Measurements from ENCODE around the gene LMCD1.

Gene LMCD1

DNA sequence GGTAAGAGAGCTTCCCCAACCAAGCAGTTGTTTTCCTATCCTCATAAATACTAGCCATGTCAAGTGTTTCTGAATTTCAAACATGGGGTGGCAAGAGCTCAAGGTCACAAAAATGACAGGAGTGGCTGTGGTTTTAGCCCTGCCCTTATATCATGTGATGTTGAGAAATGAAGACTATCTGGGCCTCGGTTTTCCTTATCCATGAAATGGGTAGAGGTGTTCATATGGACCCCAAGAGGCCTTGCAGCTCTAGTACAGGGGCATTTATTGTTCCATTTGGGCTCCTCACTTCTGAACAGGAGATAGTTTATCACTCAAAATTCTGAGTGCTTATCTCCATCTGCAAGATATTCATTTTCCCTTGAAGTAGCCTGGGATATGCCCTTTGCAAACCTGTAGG, 35.8 kb downstream of the LMCD1 start:
- TF ChIP-seq, protein P1, sequence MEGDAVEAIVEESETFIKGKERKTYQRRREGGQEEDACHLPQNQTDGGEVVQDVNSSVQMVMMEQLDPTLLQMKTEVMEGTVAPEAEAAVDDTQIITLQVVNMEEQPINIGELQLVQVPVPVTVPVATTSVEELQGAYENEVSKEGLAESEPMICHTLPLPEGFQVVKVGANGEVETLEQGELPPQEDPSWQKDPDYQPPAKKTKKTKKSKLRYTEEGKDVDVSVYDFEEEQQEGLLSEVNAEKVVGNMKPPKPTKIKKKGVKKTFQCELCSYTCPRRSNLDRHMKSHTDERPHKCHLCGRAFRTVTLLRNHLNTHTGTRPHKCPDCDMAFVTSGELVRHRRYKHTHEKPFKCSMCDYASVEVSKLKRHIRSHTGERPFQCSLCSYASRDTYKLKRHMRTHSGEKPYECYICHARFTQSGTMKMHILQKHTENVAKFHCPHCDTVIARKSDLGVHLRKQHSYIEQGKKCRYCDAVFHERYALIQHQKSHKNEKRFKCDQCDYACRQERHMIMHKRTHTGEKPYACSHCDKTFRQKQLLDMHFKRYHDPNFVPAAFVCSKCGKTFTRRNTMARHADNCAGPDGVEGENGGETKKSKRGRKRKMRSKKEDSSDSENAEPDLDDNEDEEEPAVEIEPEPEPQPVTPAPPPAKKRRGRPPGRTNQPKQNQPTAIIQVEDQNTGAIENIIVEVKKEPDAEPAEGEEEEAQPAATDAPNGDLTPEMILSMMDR (IDR thresholded peaks at IDR 0.05; ENCODE audit: insufficient read depth, low read length, missing control alignments), result no peak
- CTCF ChIA-PET, result interaction anchor here (0.8 to 2.1 kb wide), 6 partner anchors 9 to 96 kb away, joined by 3 to 6 read pairs (median 4); no protein-coding TSS in a partner anchor
- no peak for DNase-seq (ENCODE audit: low read depth, low spot score)
- POLR2A ChIA-PET, result interaction anchor here (1.2 kb wide), 2 partner anchors 24 to 36 kb away, joined by 4 read pairs; partner anchors contain the start of gene LMCD1
- no peak overlapping the region for H3K4me3 ChIP-seq (ENCODE audit: low read depth, low read length)

DNA sequence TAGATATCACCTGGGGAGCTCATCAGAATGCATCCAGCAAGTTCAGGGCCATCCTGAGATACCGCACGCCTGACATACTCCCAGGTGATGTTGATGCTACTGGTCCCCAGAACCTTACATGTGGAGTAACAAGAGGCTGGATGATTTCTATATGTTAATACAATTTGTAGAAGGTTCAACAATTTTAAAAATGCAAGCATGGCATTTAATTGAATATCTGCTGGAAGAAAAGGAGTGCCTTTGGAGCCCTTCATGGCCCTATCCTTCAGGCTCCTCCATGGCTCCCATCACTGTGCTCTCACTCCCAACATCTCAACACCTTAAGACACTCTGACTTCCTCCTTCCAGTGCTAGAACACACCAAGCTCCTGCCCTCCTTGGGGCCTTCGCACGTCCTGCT, 36.6 kb downstream of the LMCD1 start:
- TF ChIP-seq, protein P1 (IDR thresholded peaks at IDR 0.05; ENCODE audit: insufficient read depth, low read length, missing control alignments), result no peak
- CTCF ChIA-PET, result interaction anchor here (0.9 to 2.1 kb wide), 4 partner anchors 21 to 96 kb away, joined by 3 to 6 read pairs (median 3); no protein-coding TSS in a partner anchor
- DNase-seq (ENCODE audit: low read depth, low spot score), result no peak
- POLR2A ChIA-PET, result no interaction called here
- H3K4me3 ChIP-seq (ENCODE audit: low read depth, low read length), result no peak overlapping the region

DNA sequence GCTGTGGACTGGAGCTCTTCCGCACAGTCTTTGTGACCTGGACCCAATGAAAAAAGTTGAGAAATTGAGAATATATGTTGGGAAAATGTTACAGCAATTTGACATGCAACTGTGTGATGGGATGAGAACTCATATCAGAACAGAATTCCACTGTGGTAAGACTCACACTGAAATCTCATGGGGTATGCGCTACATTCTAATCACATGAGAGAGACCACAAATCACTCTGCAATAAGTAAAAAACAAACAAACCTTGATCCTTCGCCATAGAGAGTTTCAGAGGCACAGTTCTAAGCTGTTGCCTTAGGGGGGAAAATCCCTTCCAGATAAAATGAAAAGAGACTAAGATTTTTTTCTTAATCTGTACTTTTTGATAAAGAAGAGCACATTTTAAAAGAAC, 37.3 kb downstream of the LMCD1 start:
- ChIA-PET POLR2A (no interaction called here), CTCF (interaction anchor here (0.9 to 2.1 kb wide), 4 partner anchors 11 to 97 kb away, joined by 3 to 6 read pairs (median 4); no protein-coding TSS in a partner anchor)
- DNase-seq (ENCODE audit: low read depth, low spot score), result no peak
- TF ChIP-seq, protein P1 (IDR thresholded peaks at IDR 0.05; ENCODE audit: insufficient read depth, low read length, missing control alignments), result no peak
- H3K4me3 ChIP-seq (ENCODE audit: low read depth, low read length), result no peak overlapping the region

DNA sequence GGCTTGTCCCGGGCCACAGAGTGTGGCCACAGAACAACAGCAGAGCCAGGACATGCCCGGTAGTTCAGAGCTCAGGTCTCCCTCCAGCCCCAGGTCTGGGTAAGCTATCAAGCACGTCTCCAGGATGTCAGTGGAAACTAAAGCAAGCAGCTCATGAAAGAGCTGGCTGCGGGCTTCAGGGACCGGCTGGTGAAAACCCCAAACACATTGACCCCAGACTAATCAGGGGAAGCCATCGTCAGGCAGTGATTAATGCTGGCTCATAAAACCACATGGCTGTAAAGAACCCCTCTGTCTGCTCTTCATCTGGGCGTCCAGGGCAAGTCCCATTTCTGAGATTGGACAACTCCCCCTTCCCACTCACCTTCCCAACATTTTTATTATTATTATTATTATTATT, 37.8 kb downstream of the LMCD1 start:
- POLR2A ChIA-PET, result no interaction called here
- CTCF ChIA-PET, result interaction anchor here (1.0 to 2.1 kb wide), 3 partner anchors 11 to 83 kb away, joined by 3 to 6 read pairs (median 4); no protein-coding TSS in a partner anchor
- DNase-seq (ENCODE audit: low read depth, low spot score), result no peak
- TF ChIP-seq, protein P1 (IDR thresholded peaks at IDR 0.05; ENCODE audit: insufficient read depth, low read length, missing control alignments), result no peak
- H3K4me3 ChIP-seq (ENCODE audit: low read depth, low read length), result no peak overlapping the region

DNA sequence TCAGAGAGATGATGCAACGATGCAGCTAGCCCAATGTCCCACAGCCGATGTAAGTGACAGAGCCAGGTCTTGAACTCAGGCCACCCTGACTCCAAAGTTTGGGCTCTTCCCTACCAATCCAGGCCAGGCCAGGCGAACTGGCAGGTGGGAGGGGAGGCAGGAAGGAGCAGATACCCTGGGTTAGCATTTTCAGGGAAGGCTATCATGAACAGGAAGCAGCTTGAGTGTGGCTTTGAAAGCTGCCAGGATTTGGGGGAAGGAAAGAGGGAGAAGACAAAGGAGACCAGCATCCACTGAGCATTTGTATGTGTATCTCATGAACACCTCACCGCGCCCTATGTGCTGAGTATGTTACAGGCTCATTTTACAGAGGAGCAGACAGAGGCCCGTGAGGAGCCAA, 38.8 kb downstream of the LMCD1 start:
- ChIA-PET CTCF (interaction anchor here (1.8 kb wide), 1 partner anchor 82 kb away, joined by 4 read pairs; no protein-coding TSS in a partner anchor), POLR2A (no interaction called here)
- H3K4me3 ChIP-seq (ENCODE audit: low read depth, low read length), result no peak overlapping the region
- TF ChIP-seq, protein P1 (IDR thresholded peaks at IDR 0.05; ENCODE audit: insufficient read depth, low read length, missing control alignments), result no peak
- no peak for DNase-seq (ENCODE audit: low read depth, low spot score)

DNA sequence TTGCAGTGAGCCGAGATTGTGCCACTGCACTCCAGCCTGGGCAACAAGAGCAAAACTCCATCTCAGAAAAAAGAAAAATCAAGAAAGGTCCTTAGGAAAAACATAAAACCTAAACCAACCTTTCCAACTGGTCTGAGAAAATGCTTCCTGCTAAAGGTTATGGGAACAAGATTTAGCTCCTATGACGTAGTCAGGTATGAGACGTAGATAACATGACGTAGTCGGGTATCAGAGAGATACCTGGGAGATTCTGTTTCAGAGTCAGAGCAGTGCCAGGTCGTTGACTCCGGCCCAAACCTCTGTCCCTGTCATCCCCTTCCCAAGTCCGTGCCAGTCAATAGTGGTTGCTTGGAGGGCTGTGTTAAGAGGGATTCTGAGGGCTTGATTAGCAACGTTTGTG, 39.9 kb downstream of the LMCD1 start:
- DNase-seq (ENCODE audit: low read depth, low spot score), result no peak
- ChIA-PET POLR2A (no interaction called here), CTCF (no interaction called here)
- TF ChIP-seq, protein P1 (IDR thresholded peaks at IDR 0.05; ENCODE audit: insufficient read depth, low read length, missing control alignments), result no peak
- no peak overlapping the region for H3K4me3 ChIP-seq (ENCODE audit: low read depth, low read length)

Data from AG04449 (cell line).